Adrenal gland (tissue), 5 donors: ENCODE results near the gene ARMH1.

Experiments
- POLR2A ChIP-seq, 2 donors: fragments of 450-650 bp; IDR thresholded peaks; one replicate each; pipeline ENCODE4 v1.6.1; 2017; ENCODE audit warnings: antibody characterized with exemption in 2 of 2, mild to moderate bottlenecking in 2 of 2, moderate library complexity in 1 of 2
- TF ChIP-seq, protein P1 (sequence below), 6 experiments: fragments of 450-650 bp in 4 of 6; fragments of 200-600 bp in 2 of 6; sonication (generic) in 1 of 6; IDR thresholded peaks; 1 replicate in 5 of 6; 2 replicates in 1 of 6; pipeline versions ENCODE4 v1.5.1 to v1.8.0; 2016 to 2021; ENCODE audit warnings: antibody characterized with exemption in 6 of 6, mild to moderate bottlenecking in 2 of 6, moderate library complexity in 1 of 6
- donor health status: DM: no; HTN: no; CAD: no.

DNA sequence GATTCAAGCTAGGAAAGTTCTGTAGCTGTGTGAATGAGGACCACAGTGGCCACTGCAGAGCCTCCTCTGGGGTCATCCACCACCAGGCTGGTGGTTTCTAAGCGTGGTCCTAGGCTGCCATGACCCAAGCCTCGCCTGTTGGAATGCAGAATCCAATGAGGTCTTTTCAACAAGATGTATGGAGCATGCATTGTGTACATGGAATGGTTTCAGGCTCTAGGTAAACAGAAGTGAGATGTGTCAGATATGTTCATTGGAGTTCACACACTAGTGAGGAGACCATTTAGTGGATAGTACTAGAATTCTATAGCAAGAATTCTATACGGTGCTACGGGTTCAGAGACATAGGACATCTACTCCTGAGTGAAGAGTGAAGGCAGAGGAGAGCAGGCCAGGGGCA is 45.8 kb downstream of the ARMH1 start:
- TF ChIP-seq, protein P1, sequence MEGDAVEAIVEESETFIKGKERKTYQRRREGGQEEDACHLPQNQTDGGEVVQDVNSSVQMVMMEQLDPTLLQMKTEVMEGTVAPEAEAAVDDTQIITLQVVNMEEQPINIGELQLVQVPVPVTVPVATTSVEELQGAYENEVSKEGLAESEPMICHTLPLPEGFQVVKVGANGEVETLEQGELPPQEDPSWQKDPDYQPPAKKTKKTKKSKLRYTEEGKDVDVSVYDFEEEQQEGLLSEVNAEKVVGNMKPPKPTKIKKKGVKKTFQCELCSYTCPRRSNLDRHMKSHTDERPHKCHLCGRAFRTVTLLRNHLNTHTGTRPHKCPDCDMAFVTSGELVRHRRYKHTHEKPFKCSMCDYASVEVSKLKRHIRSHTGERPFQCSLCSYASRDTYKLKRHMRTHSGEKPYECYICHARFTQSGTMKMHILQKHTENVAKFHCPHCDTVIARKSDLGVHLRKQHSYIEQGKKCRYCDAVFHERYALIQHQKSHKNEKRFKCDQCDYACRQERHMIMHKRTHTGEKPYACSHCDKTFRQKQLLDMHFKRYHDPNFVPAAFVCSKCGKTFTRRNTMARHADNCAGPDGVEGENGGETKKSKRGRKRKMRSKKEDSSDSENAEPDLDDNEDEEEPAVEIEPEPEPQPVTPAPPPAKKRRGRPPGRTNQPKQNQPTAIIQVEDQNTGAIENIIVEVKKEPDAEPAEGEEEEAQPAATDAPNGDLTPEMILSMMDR (IDR thresholded peaks at IDR 0.05) = no peak
- TF ChIP-seq POLR2A (IDR thresholded peaks at IDR 0.05) = no peak
